WI38 (cell line): ENCODE data around the gene OR2J1.
"Not testable (repeated sequence)": the region's sequence is repeated elsewhere in the genome, so short reads cannot be mapped to it uniquely, and the experiment has no call there.

Experiments used
- H3K4me3 ChIP-seq: 2 replicates; pipeline ENCODE4 v1.5.1; 2011; ENCODE audit warnings: low read depth, mild to moderate bottlenecking, control low read depth, low read length
- TF ChIP-seq, protein P1 (sequence below): IDR thresholded peaks from 2 replicates; pipeline ENCODE4 v1.5.1; 2012; ENCODE audit warnings: low read depth, mild to moderate bottlenecking, control low read depth, low read length

Gene OR2J1

DNA sequence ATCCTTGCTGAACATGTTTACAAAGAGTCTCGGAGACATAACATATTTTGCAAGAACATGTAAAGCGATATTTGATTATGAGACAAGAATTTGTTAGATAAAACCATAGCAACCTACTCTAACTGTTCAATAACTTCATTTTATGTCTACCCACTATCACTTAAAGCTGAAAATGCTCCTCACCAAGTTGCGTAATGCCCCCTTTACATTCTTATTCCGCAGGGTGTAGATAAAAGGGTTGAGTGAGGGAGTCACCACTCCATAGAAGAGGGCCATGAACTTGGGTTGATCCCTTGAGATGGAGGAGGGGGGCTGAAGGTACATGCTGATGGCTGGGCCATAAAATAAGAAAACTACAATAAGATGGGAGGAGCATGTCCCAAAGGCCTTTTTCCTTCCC, 38.4 kb downstream of the OR2J1 start:
- TF ChIP-seq, protein P1, sequence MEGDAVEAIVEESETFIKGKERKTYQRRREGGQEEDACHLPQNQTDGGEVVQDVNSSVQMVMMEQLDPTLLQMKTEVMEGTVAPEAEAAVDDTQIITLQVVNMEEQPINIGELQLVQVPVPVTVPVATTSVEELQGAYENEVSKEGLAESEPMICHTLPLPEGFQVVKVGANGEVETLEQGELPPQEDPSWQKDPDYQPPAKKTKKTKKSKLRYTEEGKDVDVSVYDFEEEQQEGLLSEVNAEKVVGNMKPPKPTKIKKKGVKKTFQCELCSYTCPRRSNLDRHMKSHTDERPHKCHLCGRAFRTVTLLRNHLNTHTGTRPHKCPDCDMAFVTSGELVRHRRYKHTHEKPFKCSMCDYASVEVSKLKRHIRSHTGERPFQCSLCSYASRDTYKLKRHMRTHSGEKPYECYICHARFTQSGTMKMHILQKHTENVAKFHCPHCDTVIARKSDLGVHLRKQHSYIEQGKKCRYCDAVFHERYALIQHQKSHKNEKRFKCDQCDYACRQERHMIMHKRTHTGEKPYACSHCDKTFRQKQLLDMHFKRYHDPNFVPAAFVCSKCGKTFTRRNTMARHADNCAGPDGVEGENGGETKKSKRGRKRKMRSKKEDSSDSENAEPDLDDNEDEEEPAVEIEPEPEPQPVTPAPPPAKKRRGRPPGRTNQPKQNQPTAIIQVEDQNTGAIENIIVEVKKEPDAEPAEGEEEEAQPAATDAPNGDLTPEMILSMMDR = no peak
- H3K4me3 ChIP-seq = no peak overlapping the region

DNA sequence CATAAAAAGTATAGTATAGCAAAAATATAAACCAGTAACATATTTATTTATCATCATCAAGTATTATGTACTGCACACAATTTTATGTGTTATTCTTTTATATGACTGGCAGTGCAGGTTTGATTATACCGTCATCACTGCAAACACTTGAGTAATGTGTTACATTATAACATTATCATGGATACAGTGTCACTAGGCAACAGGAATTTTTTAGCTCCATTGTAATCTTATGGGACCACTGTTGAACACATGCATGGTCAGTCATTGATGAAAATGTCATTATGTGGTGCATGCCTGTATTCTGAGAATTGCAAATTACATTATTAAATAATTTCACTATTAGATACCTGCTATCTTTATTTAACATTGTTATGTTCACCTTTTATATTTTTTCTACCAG, 42.3 kb downstream of the OR2J1 start:
- no peak overlapping the region for H3K4me3 ChIP-seq
- TF ChIP-seq, protein P1 = no peak

DNA sequence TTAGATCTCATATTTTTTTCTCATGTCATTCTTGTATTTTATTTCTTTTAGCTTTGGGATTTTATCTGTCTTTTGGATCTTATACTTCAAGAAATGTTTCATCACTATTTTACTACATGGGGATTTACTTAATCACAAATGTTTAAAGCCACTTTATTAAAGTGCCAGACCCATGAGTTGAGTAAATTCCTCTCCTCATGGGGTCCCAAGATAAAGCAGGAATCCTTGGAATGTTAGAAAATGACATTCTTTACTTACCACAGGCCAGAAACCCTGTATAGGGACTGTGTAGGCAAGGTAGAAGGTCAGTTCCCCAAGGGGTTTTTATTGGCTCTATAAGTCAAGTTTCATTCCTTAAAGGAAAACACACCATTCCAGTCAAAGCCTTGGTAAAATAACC, 43.0 kb downstream of the OR2J1 start:
- H3K4me3 ChIP-seq = no peak overlapping the region
- TF ChIP-seq, protein P1 = no peak

DNA sequence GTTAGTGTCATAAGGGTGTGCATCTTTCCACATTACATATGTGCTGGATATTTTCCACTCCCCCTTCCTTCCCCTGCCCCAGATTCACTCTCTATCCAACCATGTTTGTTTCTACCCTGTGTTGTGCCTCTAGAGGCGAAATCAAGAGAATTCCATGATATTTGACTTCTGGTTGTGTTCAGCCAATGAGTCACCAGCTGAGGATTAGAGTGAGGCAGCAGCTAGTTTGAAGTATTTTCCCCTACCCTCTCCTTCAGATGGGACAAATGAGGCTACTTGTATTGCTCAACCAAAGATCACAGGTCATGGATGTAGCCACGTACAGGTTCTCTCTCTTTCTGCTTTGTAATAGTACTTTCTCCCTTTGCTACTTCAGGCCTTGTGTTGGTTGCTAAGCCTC, 46.9 kb downstream of the OR2J1 start:
- TF ChIP-seq, protein P1 = no peak
- no peak overlapping the region for H3K4me3 ChIP-seq

DNA sequence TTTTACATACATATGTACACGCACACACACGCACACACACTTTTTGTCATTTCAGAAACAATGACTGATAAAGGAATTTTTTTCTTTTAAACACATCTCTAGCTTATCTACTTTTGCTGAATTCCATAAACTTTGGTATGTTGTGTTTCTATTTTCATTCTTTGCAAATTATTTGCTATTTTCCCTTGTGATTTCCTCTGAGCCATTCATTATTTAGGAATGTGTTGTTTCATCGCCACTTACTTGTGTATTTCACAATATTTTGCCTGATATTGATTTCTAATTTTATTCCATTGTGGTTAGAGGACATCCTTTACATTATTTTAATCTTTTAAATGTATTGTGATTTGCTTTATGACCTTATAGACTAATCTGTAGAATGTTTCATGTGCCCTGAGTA, 47.8 kb downstream of the OR2J1 start:
- no peak overlapping the region for H3K4me3 ChIP-seq
- TF ChIP-seq, protein P1 = no peak

DNA sequence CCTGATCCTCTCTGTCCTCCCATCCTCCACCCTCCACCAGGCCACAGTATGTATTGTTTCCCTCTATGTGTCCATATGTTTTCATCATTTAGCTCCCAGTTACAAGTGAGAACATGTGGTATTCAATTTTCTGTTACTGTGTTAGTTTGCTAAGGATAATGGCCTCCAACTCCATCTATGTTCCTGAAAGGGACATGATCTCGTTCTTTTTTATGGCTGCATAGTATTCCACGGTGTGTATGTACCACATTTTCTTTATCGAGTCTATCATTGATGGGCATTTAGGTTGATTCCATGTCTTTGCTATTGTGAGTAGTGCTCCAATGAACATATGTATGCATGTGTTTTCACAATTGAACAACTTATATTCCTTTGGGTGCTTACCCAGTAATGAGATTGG, 50.2 kb downstream of the OR2J1 start:
- not testable (repeated sequence) for H3K4me3 ChIP-seq
